Measurements from ENCODE around the gene HM13. TPM values are rescaled to one million over a fixed set of nuclear protein-coding genes. Genes with fewer than 3 reads are reported as not detected.

HM13 gene
- total RNA-seq, 2 experiments from 2014 or later, result 51.3 to 148 TPM

- H3K36me3 ChIP-seq (ENCODE audit: insufficient read depth, low read length), result peaks cover 75% of the 10 kb centered on the region
- peak overlapping the region; percentile 82 for H3K4me2 ChIP-seq (ENCODE audit: low read length)
- H3K79me2 ChIP-seq (ENCODE audit: insufficient read depth, low read depth, low read length), result peaks cover 26% of the 10 kb centered on the region
- H3K4me1 ChIP-seq (ENCODE audit: insufficient read depth, low read length, poor library complexity, severe bottlenecking), result peaks cover 10% of the 10 kb centered on the region
- H3K9me2 ChIP-seq (ENCODE audit: insufficient read depth, low read length), result no peaks in the 10 kb centered on the region
- H4K20me1 ChIP-seq (ENCODE audit: insufficient read depth, low read length), result no peaks in the 10 kb centered on the region
- H3K27ac ChIP-seq (ENCODE audit: low read depth, low read length, poor library complexity, severe bottlenecking), result no peak overlapping the region
- no peaks in the 10 kb centered on the region for H3K9me3 ChIP-seq (ENCODE audit: low read length)
- intact Hi-C loops (cut with micrococcal nuclease; ENCODE audit: unreplicated experiment), result no loop called here
- POLR2A ChIA-PET, result no interaction called here
- no peak for DNase-seq (ENCODE audit: low spot score)
- BruUV-seq (replicated peaks), result no TSS peak
- peak overlapping the region; percentile 74 for H3K4me3 ChIP-seq (ENCODE audit: low read depth, low read length, poor library complexity, severe bottlenecking)
- no peak for TF ChIP-seq EZH2phosphoT487 (IDR thresholded peaks at IDR 0.05; ENCODE audit: borderline replicate concordance, low read depth, low read length)
- TF ChIP-seq, protein P1, sequence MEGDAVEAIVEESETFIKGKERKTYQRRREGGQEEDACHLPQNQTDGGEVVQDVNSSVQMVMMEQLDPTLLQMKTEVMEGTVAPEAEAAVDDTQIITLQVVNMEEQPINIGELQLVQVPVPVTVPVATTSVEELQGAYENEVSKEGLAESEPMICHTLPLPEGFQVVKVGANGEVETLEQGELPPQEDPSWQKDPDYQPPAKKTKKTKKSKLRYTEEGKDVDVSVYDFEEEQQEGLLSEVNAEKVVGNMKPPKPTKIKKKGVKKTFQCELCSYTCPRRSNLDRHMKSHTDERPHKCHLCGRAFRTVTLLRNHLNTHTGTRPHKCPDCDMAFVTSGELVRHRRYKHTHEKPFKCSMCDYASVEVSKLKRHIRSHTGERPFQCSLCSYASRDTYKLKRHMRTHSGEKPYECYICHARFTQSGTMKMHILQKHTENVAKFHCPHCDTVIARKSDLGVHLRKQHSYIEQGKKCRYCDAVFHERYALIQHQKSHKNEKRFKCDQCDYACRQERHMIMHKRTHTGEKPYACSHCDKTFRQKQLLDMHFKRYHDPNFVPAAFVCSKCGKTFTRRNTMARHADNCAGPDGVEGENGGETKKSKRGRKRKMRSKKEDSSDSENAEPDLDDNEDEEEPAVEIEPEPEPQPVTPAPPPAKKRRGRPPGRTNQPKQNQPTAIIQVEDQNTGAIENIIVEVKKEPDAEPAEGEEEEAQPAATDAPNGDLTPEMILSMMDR (conservative IDR thresholded peaks at IDR 0.05; ENCODE audit: low read length), result no peak
- CTCF ChIA-PET (ENCODE audit: unreplicated experiment), result no interaction called here
- no peak overlapping the region for H2AFZ ChIP-seq (ENCODE audit: low read length)
Measured at GRCh38 chr20:31548820-31549512, 34.7 kb downstream of the HM13 start.

DNA sequence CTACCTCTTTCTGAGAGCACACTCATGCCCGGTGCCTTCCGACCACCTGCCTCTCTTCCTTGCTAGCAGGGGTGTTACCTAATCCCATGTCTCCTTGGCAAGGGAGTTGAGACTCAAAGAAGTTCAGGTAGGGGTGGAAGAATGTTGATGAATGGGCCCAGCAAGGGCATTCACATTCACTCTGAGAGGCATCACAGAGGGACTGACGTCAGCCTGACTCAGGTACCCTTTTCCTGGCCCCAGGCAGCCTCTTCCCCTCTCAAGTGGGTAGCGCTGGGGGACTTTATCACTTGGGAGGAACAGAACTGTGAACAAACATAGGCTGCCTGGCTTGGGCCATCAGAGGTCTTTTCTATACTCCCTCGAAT, 35.3 kb downstream of the HM13 start:
- Histone ChIP-seq H3K27ac (ENCODE audit: low read depth, low read length, poor library complexity, severe bottlenecking) (no peak overlapping the region), H3K36me3 (ENCODE audit: insufficient read depth, low read length) (peaks cover 74% of the 10 kb centered on the region), H3K9me2 (ENCODE audit: insufficient read depth, low read length) (no peaks in the 10 kb centered on the region), H3K4me2 (ENCODE audit: low read length) (no peak overlapping the region), H3K4me1 (ENCODE audit: insufficient read depth, low read length, poor library complexity, severe bottlenecking) (peaks cover 10% of the 10 kb centered on the region), H3K4me3 (ENCODE audit: low read depth, low read length, poor library complexity, severe bottlenecking) (no peak overlapping the region), H4K20me1 (ENCODE audit: insufficient read depth, low read length) (no peaks in the 10 kb centered on the region), H3K9me3 (ENCODE audit: low read length) (no peaks in the 10 kb centered on the region), H3K79me2 (ENCODE audit: insufficient read depth, low read depth, low read length) (peaks cover 26% of the 10 kb centered on the region), H2AFZ (ENCODE audit: low read length) (no peak overlapping the region)
- DNase-seq (ENCODE audit: low spot score), result no peak
- TF ChIP-seq, protein P1 (conservative IDR thresholded peaks at IDR 0.05; ENCODE audit: low read length), result no peak
- no peak for TF ChIP-seq EZH2phosphoT487 (IDR thresholded peaks at IDR 0.05; ENCODE audit: borderline replicate concordance, low read depth, low read length)
- CTCF ChIA-PET (ENCODE audit: unreplicated experiment), result no interaction called here
- intact Hi-C loops (cut with micrococcal nuclease; ENCODE audit: unreplicated experiment), result no loop called here
- POLR2A ChIA-PET, result no interaction called here
- no TSS peak for BruUV-seq (replicated peaks)

DNA sequence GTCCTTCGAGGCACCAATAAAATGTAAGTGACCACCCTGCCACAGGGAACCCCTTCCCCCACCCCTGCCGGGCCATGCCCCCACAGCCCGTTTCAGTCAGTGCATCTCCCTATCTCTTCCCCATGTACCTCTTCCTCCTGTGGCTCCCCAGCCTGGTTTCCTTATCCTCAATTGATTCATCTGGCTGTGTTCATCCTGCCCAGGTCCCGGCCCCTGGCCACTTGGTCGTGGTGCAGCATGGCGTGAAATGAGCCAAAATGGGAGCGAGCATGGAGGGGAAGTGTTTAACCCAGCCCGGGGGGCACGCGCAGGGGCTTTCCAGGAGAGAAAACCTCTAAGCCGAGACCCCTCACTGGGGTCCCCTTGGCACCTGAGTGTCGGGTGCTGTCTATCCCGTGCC, 35.9 kb downstream of the HM13 start:
- ChIA-PET POLR2A (no interaction called here), CTCF (ENCODE audit: unreplicated experiment) (no interaction called here)
- no peaks in the 10 kb centered on the region for H3K9me2 ChIP-seq (ENCODE audit: insufficient read depth, low read length)
- H3K4me3 ChIP-seq (ENCODE audit: low read depth, low read length, poor library complexity, severe bottlenecking), result no peak overlapping the region
- peaks cover 10% of the 10 kb centered on the region for H3K4me1 ChIP-seq (ENCODE audit: insufficient read depth, low read length, poor library complexity, severe bottlenecking)
- no TSS peak for BruUV-seq (replicated peaks)
- H3K4me2 ChIP-seq (ENCODE audit: low read length), result no peak overlapping the region
- H4K20me1 ChIP-seq (ENCODE audit: insufficient read depth, low read length), result no peaks in the 10 kb centered on the region
- no peak overlapping the region for H2AFZ ChIP-seq (ENCODE audit: low read length)
- no peak overlapping the region for H3K27ac ChIP-seq (ENCODE audit: low read depth, low read length, poor library complexity, severe bottlenecking)
- TF ChIP-seq EZH2phosphoT487 (IDR thresholded peaks at IDR 0.05; ENCODE audit: borderline replicate concordance, low read depth, low read length), result no peak
- TF ChIP-seq, protein P1 (conservative IDR thresholded peaks at IDR 0.05; ENCODE audit: low read length), result no peak
- no peak for DNase-seq (ENCODE audit: low spot score)
- H3K9me3 ChIP-seq (ENCODE audit: low read length), result no peaks in the 10 kb centered on the region
- peaks cover 74% of the 10 kb centered on the region for H3K36me3 ChIP-seq (ENCODE audit: insufficient read depth, low read length)
- intact Hi-C loops (cut with micrococcal nuclease; ENCODE audit: unreplicated experiment), result no loop called here
- peaks cover 26% of the 10 kb centered on the region for H3K79me2 ChIP-seq (ENCODE audit: insufficient read depth, low read depth, low read length)
